ENCODE measurements around the gene OPCML. TPM values are rescaled to one million over a fixed set of nuclear protein-coding genes. Genes with fewer than 3 reads are reported as not detected.
A peak's percentile ranks its signal among the peaks of the same experiment; 100 is the strongest.

OPCML gene
- total RNA-seq, 1 donor from 2014 or later, result 4.6 TPM

GRCh38 chr11:132793831-132794230 is 738.5 kb downstream of the OPCML start:
- TF ChIP-seq CTCF (conservative IDR thresholded peaks at IDR 0.05), result no peak
- no peak for DNase-seq (ENCODE audit: extremely low spot score, unreplicated experiment)
- peaks cover 36% of the 10 kb centered on the region for H3K27me3 Mint-ChIP-seq
- no peaks in the 10 kb centered on the region for H3K36me3 Mint-ChIP-seq
- no peak overlapping the region for H3K4me3 Mint-ChIP-seq
- no peaks in the 10 kb centered on the region for H3K4me1 Mint-ChIP-seq (ENCODE audit: unreplicated experiment)
- no peaks in the 10 kb centered on the region for H3K9me3 Mint-ChIP-seq
- H3K27ac Mint-ChIP-seq, result no peak overlapping the region

DNA sequence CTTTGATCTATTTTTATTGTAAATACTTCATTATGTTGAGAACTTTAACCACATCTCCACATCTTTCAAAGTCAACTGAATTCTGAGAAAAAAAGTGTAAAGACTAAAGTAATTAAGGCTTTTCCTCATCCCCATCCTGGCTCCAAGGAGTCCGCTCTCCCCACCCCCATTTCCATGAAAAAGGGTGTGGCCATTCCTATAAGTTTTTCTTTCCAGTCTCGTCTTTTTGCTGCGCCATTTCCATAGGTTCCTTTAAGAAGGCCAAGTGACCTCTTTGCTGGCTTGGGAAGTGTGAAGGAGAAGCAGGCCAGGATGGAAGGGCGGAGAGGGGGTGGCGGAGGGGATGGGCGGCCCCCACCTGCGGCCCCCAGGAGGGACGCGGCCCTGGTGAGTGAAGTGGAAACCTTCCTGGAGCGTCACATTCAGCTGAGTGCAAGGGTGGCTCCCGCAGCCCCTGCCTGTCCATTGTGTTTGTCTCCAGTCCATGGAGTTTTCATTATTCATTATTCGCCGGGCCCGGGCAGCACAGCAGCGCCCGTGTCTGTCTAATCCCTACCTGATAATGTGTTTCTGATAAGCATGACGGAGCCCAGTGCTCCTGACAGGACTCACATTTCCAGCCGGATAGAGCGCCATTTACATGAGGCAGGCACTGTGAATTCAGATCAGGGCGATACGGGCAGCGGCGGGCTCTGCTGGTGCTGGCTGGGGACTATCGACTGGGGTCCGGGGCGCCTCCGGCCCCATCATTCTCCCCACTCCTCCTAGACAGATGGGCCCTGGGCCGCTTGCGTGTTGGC is 739.8 kb downstream of the OPCML start:
- Mint-ChIP-seq H3K27me3 (peaks cover 32% of the 10 kb centered on the region), H3K27ac (no peak overlapping the region), H3K4me3 (peak overlapping the region; percentile 25), H3K4me1 (ENCODE audit: unreplicated experiment) (no peaks in the 10 kb centered on the region), H3K36me3 (no peaks in the 10 kb centered on the region), H3K9me3 (no peaks in the 10 kb centered on the region)
- TF ChIP-seq CTCF (conservative IDR thresholded peaks at IDR 0.05), result no peak
- DNase-seq (ENCODE audit: extremely low spot score, unreplicated experiment), result no peak

GRCh38 chr11:132790971-132791370 is 741.3 kb downstream of the OPCML start:
- H3K9me3 Mint-ChIP-seq, result no peaks in the 10 kb centered on the region
- H3K4me3 Mint-ChIP-seq, result no peak overlapping the region
- H3K27ac Mint-ChIP-seq, result no peak overlapping the region
- H3K4me1 Mint-ChIP-seq (ENCODE audit: unreplicated experiment), result no peaks in the 10 kb centered on the region
- no peak for TF ChIP-seq CTCF (conservative IDR thresholded peaks at IDR 0.05)
- peaks cover 32% of the 10 kb centered on the region for H3K27me3 Mint-ChIP-seq
- DNase-seq (ENCODE audit: extremely low spot score, unreplicated experiment), result no peak
- H3K36me3 Mint-ChIP-seq, result no peaks in the 10 kb centered on the region

- no peaks in the 10 kb centered on the region for H3K9me3 Mint-ChIP-seq
- H3K27me3 Mint-ChIP-seq, result peaks cover 35% of the 10 kb centered on the region
Observed at GRCh38 chr11:132790466-132790865, 741.8 kb downstream of the OPCML start.

GRCh38 chr11:132788816-132789325 is 743.4 kb downstream of the OPCML start:
- H3K27ac Mint-ChIP-seq, result no peak overlapping the region
- peaks cover 38% of the 10 kb centered on the region for H3K27me3 Mint-ChIP-seq
- no peak overlapping the region for H3K4me3 Mint-ChIP-seq
- H3K36me3 Mint-ChIP-seq, result no peaks in the 10 kb centered on the region
- DNase-seq (ENCODE audit: extremely low spot score, unreplicated experiment), result no peak
- H3K4me1 Mint-ChIP-seq (ENCODE audit: unreplicated experiment), result peaks cover 4% of the 10 kb centered on the region
- TF ChIP-seq CTCF (conservative IDR thresholded peaks at IDR 0.05), result no peak
- H3K9me3 Mint-ChIP-seq, result no peaks in the 10 kb centered on the region

More at GRCh38 chr11:132790466-132790865, 741.8 kb downstream of the OPCML start:
- Mint-ChIP-seq H3K4me3 (no peak overlapping the region), H3K4me1 (ENCODE audit: unreplicated experiment) (no peaks in the 10 kb centered on the region), H3K27ac (no peak overlapping the region), H3K36me3 (no peaks in the 10 kb centered on the region)
- TF ChIP-seq CTCF (conservative IDR thresholded peaks at IDR 0.05), result no peak
- no peak for DNase-seq (ENCODE audit: extremely low spot score, unreplicated experiment)

All from type B pancreatic cell (in vitro differentiated cells).